ENCODE measurements around the gene L1CAM. TPM values are rescaled to one million over a fixed set of nuclear protein-coding genes. Genes with fewer than 3 reads are reported as not detected.

Gene L1CAM
- total and polyA plus RNA-seq, 2 experiments from 2014 or later: 0.33 to 0.69 TPM

GRCh38 chrX:153876112-153876491, 9.9 kb downstream of the L1CAM start:
- Histone ChIP-seq H3K9me2 (replicated peaks; ENCODE audit: insufficient read depth) (no peaks in the 10 kb centered on the region), H4K20me1 (ENCODE audit: insufficient read depth, poor library complexity, severe bottlenecking) (no peaks in the 10 kb centered on the region), H3K27ac (no peak overlapping the region), H3K36me3 (replicated peaks; ENCODE audit: insufficient read depth, low read depth) (no peaks in the 10 kb centered on the region), H3K9me3 (ENCODE audit: low read depth) (no peaks in the 10 kb centered on the region), H3K4me2 (no peak overlapping the region), H2AFZ (no peak overlapping the region), H3K27me3 (no peaks in the 10 kb centered on the region), H3K4me3 (no peak overlapping the region), H3K4me1 (ENCODE audit: insufficient read depth) (no peaks in the 10 kb centered on the region), H3K79me2 (no peaks in the 10 kb centered on the region)
- DNase-seq (ENCODE audit: low spot score): no peak
- TF ChIP-seq EZH2phosphoT487 (IDR thresholded peaks at IDR 0.05; ENCODE audit: low read depth, severe bottlenecking, unreplicated experiment) (no peak), EZH2 (IDR thresholded peaks at IDR 0.05; ENCODE audit: borderline replicate concordance) (no peak), CTCF (IDR thresholded peaks at IDR 0.05; ENCODE audit: poor library complexity) (no peak)
- 61% methylated on average over 3 of the region's 3 CpGs for WGBS (ENCODE audit: low lambda C conversion rate, missing lambda C conversion rate)

DNA sequence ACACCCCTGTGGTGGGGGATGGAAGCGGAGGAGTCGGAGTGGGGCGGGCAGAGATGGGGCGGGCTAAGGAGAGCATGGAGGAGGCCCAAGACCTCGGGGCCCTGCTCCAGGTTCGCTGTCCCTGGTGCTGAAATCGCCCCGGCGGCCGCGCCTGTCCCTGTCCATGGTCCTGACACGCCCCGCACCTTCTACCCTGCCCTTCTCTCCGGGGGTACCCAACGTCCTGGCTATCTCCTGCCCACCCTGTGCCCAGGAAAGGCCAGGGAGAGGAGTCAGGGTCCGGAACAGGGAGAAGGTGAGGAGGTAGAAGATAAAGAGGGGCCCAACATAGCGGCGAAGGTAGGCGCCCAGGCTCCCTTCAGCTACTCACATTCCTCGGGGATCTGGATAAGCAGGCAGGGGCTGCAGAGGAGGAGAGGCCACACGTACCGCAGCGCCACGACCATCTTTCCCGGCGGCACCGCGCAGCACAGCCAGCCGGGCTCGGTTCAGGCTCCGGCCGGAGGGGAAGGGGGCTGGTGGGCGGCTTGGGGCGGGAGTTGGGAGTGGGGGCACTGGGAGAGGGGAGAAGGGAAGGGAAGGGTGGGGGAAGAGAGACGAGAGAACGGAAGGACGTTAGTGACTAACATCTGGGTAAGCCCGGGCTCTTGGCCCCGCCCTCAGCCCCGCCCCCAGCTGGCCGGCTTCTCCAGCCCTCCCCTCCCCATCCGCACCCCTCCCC, 10.4 kb downstream of the L1CAM start:
- no peaks in the 10 kb centered on the region for H3K79me2 ChIP-seq
- peak; percentile 64 for DNase-seq (ENCODE audit: low spot score)
- H3K36me3 ChIP-seq (replicated peaks; ENCODE audit: insufficient read depth, low read depth): no peaks in the 10 kb centered on the region
- no peaks in the 10 kb centered on the region for H3K9me3 ChIP-seq (ENCODE audit: low read depth)
- H4K20me1 ChIP-seq (ENCODE audit: insufficient read depth, poor library complexity, severe bottlenecking): no peaks in the 10 kb centered on the region
- TF ChIP-seq EZH2phosphoT487 (IDR thresholded peaks at IDR 0.05; ENCODE audit: low read depth, severe bottlenecking, unreplicated experiment): no peak
- TF ChIP-seq CTCF (IDR thresholded peaks at IDR 0.05; ENCODE audit: poor library complexity): no peak
- TF ChIP-seq EZH2 (IDR thresholded peaks at IDR 0.05; ENCODE audit: borderline replicate concordance): no peak
- no peak overlapping the region for H3K27ac ChIP-seq
- no peaks in the 10 kb centered on the region for H3K27me3 ChIP-seq
- no peak overlapping the region for H2AFZ ChIP-seq
- H3K4me1 ChIP-seq (ENCODE audit: insufficient read depth): no peaks in the 10 kb centered on the region
- H3K4me3 ChIP-seq: no peak overlapping the region
- H3K4me2 ChIP-seq: no peak overlapping the region
- WGBS (ENCODE audit: low lambda C conversion rate, missing lambda C conversion rate): 37% methylated on average over 14 of the region's 42 CpGs
- H3K9me2 ChIP-seq (replicated peaks; ENCODE audit: insufficient read depth): no peaks in the 10 kb centered on the region

- DNase-seq (ENCODE audit: low spot score): no peak
- H4K20me1 ChIP-seq (ENCODE audit: insufficient read depth, poor library complexity, severe bottlenecking): no peaks in the 10 kb centered on the region
- H3K9me3 ChIP-seq (ENCODE audit: low read depth): no peaks in the 10 kb centered on the region
- no peaks in the 10 kb centered on the region for H3K79me2 ChIP-seq
- no peaks in the 10 kb centered on the region for H3K36me3 ChIP-seq (replicated peaks; ENCODE audit: insufficient read depth, low read depth)
- no peak overlapping the region for H2AFZ ChIP-seq
- no peaks in the 10 kb centered on the region for H3K9me2 ChIP-seq (replicated peaks; ENCODE audit: insufficient read depth)
- no peaks in the 10 kb centered on the region for H3K4me1 ChIP-seq (ENCODE audit: insufficient read depth)
- TF ChIP-seq EZH2 (IDR thresholded peaks at IDR 0.05; ENCODE audit: borderline replicate concordance): no peak
- TF ChIP-seq CTCF (IDR thresholded peaks at IDR 0.05; ENCODE audit: poor library complexity): no peak
- no peak for TF ChIP-seq EZH2phosphoT487 (IDR thresholded peaks at IDR 0.05; ENCODE audit: low read depth, severe bottlenecking, unreplicated experiment)
- no peak overlapping the region for H3K4me3 ChIP-seq
- no peaks in the 10 kb centered on the region for H3K27me3 ChIP-seq
- 79% methylated on average over 13 of the region's 13 CpGs for WGBS (ENCODE audit: low lambda C conversion rate, missing lambda C conversion rate)
- no peak overlapping the region for H3K27ac ChIP-seq
- no peak overlapping the region for H3K4me2 ChIP-seq
Observed at GRCh38 chrX:153874366-153875125, 11.4 kb downstream of the L1CAM start.
